Body of pancreas (tissue), 4 donors: ENCODE measurements around the gene FIP1L1. TPM values are rescaled to one million over a fixed set of nuclear protein-coding genes. Genes with fewer than 3 reads are reported as not detected.

Experiments used
- ATAC-seq: fragments of 150-250 bp; one replicate; pipeline ENCODE4 v1.9.1; 2016
- DNase-seq, 4 donors: peaks; one replicate each; pipeline ENCODE4 v3.0.0-alpha.2; 2019
- H3K27ac ChIP-seq, 4 donors: fragments of 200-600 bp; sonication (generic); 1 replicate in 3 of 4; 2 replicates in 1 of 4; pipeline versions ENCODE4 v1.5.1 to v1.6.1; 2016 to 2019; ENCODE audit warnings: mild to moderate bottlenecking in 1 of 4, mixed read lengths in 1 of 4, moderate library complexity in 1 of 4
- H3K27me3 ChIP-seq, 2 donors: fragments of 200-600 bp; sonication (generic); one replicate each; pipeline ENCODE4 v1.6.0; 2016; ENCODE audit warnings: mild to moderate bottlenecking in 1 of 2
- H3K36me3 ChIP-seq, 2 donors: fragments of 200-600 bp; sonication (generic); replicated peaks in 1 of 2; 2 replicates each; pipeline ENCODE4 v1.5.1; 2016; ENCODE audit warnings: low read depth in 2 of 2; ENCODE audit not compliant: insufficient read depth in 1 of 2
- H3K4me1 ChIP-seq: fragments of 200-600 bp; sonication (generic); one replicate; pipeline ENCODE4 v1.6.0; 2016
- H3K4me3 ChIP-seq, 2 donors: fragments of 200-600 bp; sonication (generic); 1 replicate in 1 of 2; 2 replicates in 1 of 2; pipeline ENCODE4 v1.5.1; 2016 to 2019
- H3K9me3 ChIP-seq, 3 donors: fragments of 200-600 bp; sonication (generic); 1 replicate in 2 of 3; 2 replicates in 1 of 3; pipeline ENCODE4 v1.5.1; 2016
- POLR2A ChIP-seq, 3 donors: fragments of 450-650 bp; IDR thresholded peaks; one replicate each; pipeline ENCODE4 v1.6.1; 2016; ENCODE audit warnings: antibody characterized with exemption in 3 of 3, mild to moderate bottlenecking in 2 of 3
- WGBS, 2 donors: methylation state at CpG; one replicate each; pipeline ENCODE4 v1.1.5; 2017; 5-methylcytosine and 5-hydroxymethylcytosine counted together
- intact Hi-C: fragments of 100-400 bp; cut with DNase I; formaldehyde crosslinking; loops from one replicate; pipeline ENCODE4 v1.15.1; 2023
- total RNA-seq, 2 donors: library from RNA; depleted of rRNA; stranded (reverse); fragments of >200 nt; gene quantifications; one replicate each; pipeline ENCODE4 v1.1.0, GENCODE V29; 2016
- TF ChIP-seq, protein P1 (sequence below), 7 experiments: fragments of 450-650 bp in 4 of 7; fragments of 200-600 bp in 3 of 7; sonication (generic) in 3 of 7; IDR thresholded peaks; one replicate each; pipeline ENCODE4 v1.5.1; 2016 to 2019; ENCODE audit warnings: antibody characterized with exemption in 7 of 7

FIP1L1 gene
- total RNA-seq, 2 donors from 2014 or later: 28.3 to 48.1 TPM

DNA sequence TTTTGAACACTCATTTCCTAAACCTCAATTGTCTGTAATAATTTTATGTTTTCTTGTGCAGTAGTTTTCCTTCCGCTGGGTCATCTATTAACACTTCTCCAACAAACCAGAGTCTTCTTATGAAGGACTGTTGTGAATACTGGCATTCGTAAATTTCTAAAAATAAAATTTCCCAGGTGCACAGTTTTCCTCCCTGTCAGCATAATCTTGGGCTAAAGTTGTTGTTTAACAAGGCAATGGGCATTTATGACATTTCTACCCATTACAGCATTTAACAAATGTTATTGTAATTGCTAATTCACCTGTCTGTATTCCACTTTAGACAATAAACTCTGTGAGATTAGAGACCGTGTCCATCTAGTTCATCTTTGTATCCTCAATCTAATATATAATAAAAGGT, 12.8 kb upstream of the FIP1L1 start:
- DNase-seq (no peak), ATAC-seq (no peak)
- Histone ChIP-seq H3K4me1 (peaks cover 35% of the 10 kb centered on the region), H3K27ac (no peak overlapping the region), H3K27me3 (no peaks in the 10 kb centered on the region), H3K4me3 (peak overlapping the region; percentile 67 to 91), H3K36me3 (no peaks in the 10 kb centered on the region), H3K9me3 (no peaks in the 10 kb centered on the region)
- WGBS, 2 donors: 20% methylated on average over 3 of the region's 3 CpGs
- TF ChIP-seq, protein P1, sequence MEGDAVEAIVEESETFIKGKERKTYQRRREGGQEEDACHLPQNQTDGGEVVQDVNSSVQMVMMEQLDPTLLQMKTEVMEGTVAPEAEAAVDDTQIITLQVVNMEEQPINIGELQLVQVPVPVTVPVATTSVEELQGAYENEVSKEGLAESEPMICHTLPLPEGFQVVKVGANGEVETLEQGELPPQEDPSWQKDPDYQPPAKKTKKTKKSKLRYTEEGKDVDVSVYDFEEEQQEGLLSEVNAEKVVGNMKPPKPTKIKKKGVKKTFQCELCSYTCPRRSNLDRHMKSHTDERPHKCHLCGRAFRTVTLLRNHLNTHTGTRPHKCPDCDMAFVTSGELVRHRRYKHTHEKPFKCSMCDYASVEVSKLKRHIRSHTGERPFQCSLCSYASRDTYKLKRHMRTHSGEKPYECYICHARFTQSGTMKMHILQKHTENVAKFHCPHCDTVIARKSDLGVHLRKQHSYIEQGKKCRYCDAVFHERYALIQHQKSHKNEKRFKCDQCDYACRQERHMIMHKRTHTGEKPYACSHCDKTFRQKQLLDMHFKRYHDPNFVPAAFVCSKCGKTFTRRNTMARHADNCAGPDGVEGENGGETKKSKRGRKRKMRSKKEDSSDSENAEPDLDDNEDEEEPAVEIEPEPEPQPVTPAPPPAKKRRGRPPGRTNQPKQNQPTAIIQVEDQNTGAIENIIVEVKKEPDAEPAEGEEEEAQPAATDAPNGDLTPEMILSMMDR (IDR thresholded peaks at IDR 0.05): no peak
- no peak for TF ChIP-seq POLR2A (IDR thresholded peaks at IDR 0.05)
- intact Hi-C loops: no loop called here

DNA sequence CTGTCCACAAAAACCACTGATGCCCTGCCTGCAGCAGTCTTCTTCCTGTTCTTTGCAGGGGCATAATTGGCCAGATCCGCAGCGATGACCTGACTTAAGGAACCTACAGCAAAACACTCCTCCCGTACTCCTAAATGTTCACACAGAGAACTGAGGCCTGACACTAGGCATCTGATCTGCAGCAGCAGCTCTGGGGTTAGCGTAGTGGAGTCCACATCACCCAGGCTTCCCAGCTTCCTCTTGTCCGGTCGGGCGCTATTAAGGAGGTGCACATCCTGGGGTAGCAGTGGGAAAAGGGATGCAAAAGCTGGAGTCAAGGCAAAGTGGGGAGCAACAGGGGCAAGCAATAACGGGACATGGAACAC, 12.3 kb upstream of the FIP1L1 start:
- no peak for ATAC-seq

DNA sequence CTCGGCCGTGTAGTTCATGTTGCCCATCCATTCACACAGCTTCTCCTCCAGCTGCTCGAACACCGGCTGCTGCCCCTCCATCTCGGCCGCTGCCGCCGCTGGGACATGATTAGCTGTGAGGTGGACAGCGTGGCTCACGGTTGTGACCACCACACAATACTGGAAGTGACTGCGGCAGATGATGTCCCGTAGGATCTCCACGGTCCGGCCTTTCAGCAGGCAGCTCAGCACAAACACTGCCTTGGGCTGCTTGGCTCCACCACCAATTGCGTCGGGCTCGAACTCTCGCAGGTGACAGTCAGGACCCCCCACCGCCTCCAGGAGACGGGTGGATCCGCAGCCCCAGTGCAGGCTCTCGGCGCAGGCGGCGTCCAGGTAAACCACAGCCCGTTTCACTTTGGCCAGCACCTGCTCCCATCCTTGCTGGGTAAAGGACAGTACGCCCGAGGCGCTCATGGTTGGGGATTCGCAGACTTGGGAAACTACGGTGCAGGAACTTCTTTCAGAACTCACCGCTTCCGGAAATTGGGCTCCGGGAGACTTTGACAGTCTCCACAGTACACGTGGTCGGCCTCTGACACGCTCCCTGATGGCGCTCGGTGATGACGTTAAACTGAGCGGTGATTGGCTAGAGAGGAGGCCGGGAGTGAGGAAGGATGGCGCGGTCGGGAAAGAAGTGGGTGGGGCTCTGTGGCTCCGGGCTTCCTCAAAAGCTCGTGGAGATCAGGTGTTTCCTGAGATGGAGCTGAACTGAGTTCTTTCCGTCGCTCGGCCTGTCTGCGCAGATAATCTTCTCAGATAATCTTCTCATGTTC, 11.7 kb upstream of the FIP1L1 start, which contains the start of gene SCFD2:
SCFD2 (minus strand) TSS at position 576 of the 815 bp plus-strand sequence.
- no peaks in the 10 kb centered on the region for H3K27me3 ChIP-seq
- peak within 1 kb of the TSS in 2 of 4 donors; percentile 59 to 71 for H3K27ac ChIP-seq
- H3K36me3 ChIP-seq: no peaks in the 10 kb centered on the region
- peaks cover 35% of the 10 kb centered on the region for H3K4me1 ChIP-seq
- TF ChIP-seq, protein P1 (IDR thresholded peaks at IDR 0.05): no peak
- TF ChIP-seq POLR2A (IDR thresholded peaks at IDR 0.05): peak in 2 of 3 donors; percentile 43 to 62
- 0% methylated on average over 19 to 51 of the region's 51 CpGs for WGBS, 2 donors
- peak within 1 kb of the TSS; percentile 67 to 91 for H3K4me3 ChIP-seq
- H3K9me3 ChIP-seq: no peaks in the 10 kb centered on the region
- DNase-seq (peak; percentile 96 to 99 (median 98)), ATAC-seq (peak; percentile 100)
- intact Hi-C loops: no loop called here

More for the DNA sequence above, 12.3 kb upstream of the FIP1L1 start:
- Histone ChIP-seq H3K9me3 (no peaks in the 10 kb centered on the region), H3K4me3 (peak overlapping the region; percentile 67 to 91), H3K27ac (peak overlapping the region in 1 of 4 donors; percentile 71), H3K27me3 (no peaks in the 10 kb centered on the region), H3K36me3 (no peaks in the 10 kb centered on the region), H3K4me1 (peaks cover 35% of the 10 kb centered on the region)
- no peak for TF ChIP-seq POLR2A (IDR thresholded peaks at IDR 0.05)
- TF ChIP-seq, protein P1 (IDR thresholded peaks at IDR 0.05): no peak
- 0% methylated on average over 3 to 8 of the region's 8 CpGs for WGBS, 2 donors
- DNase-seq: peak in 2 of 4 donors; percentile 7 to 9
- intact Hi-C loops: no loop called here

DNA sequence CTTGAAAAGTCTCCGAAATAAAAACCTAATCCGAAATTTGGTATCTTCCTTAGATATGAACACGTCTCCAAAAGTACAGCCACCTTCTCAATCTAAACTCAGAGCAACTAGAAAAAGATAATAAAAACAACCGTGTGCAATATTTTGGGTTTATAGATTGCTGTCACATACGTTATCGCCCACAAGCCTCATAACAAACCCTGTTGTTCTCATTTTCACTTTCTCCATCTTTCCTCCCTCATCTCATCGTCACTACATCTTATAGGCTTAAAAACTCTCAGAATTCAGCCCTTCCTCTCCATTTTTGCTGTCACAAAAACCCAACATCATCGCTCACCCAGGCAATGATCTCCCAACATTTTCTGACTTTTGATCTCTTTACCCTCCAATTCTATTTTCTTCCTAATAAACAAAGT, 11.1 kb upstream of the FIP1L1 start:
- peak overlapping the region; percentile 67 to 91 for H3K4me3 ChIP-seq
- TF ChIP-seq, protein P1 (IDR thresholded peaks at IDR 0.05): no peak
- no peak for TF ChIP-seq POLR2A (IDR thresholded peaks at IDR 0.05)
- DNase-seq (no peak), ATAC-seq (no peak)
- H3K27ac ChIP-seq: peak overlapping the region in 2 of 4 donors; percentile 59 to 71
- WGBS, 2 donors: 12 to 14% methylated on average over 8 of the region's 8 CpGs
- peaks cover 33% of the 10 kb centered on the region for H3K4me1 ChIP-seq
- intact Hi-C loops: no loop called here
- H3K27me3 ChIP-seq: no peaks in the 10 kb centered on the region
- H3K36me3 ChIP-seq: no peaks in the 10 kb centered on the region
- H3K9me3 ChIP-seq: no peaks in the 10 kb centered on the region
